Activated CD4-positive, alpha-beta T cell treated with anti-CD3 and anti-CD28 coated beads, Interleukin-2, amount 10 ng/mL, durations not matched to agents 24 days and 14 days (primary cell): ENCODE results near the gene IL20RB. TPM values are rescaled to one million over a fixed set of nuclear protein-coding genes. Genes with fewer than 3 reads are reported as not detected.
"Not testable (repeated sequence)": the region's sequence is repeated elsewhere in the genome, so short reads cannot be mapped to it uniquely, and the experiment has no call there.

Experiments used
- DNase-seq: peaks from one replicate; pipeline ENCODE4 v3.0.0; 2022
- H3K27ac Mint-ChIP-seq: one replicate; pipeline ENCODE4 v1.8.0; 2022; ENCODE audit warnings: mild to moderate bottlenecking, mixed read lengths
- H3K27me3 Mint-ChIP-seq: one replicate; pipeline ENCODE4 v1.8.0; 2022; ENCODE audit warnings: mixed read lengths
- H3K36me3 Mint-ChIP-seq: one replicate; pipeline ENCODE4 v1.8.0; 2022; ENCODE audit warnings: low read depth, mild to moderate bottlenecking, mixed read lengths
- H3K4me1 Mint-ChIP-seq: one replicate; pipeline ENCODE4 v1.8.0; 2021; ENCODE audit warnings: mixed read lengths
- H3K4me3 Mint-ChIP-seq: one replicate; pipeline ENCODE4 v1.8.0; 2022; ENCODE audit warnings: mild to moderate bottlenecking, moderate library complexity, mixed read lengths
- H3K9me3 Mint-ChIP-seq: one replicate; pipeline ENCODE4 v1.8.0; 2021; ENCODE audit warnings: mixed read lengths
- intact Hi-C: fragments of 100-400 bp; cut with micrococcal nuclease; formaldehyde crosslinking; loops from one replicate; pipeline ENCODE4 v1.15.1; 2023
- total RNA-seq: library from RNA; stranded (reverse); gene quantifications from 2 replicates; pipeline ENCODE4 v1.2.3, GENCODE V29; 2022

The IL20RB gene
- total RNA-seq, 1 donor from 2014 or later: 1.8 TPM

- no peaks in the 10 kb centered on the region for H3K27me3 Mint-ChIP-seq
- H3K27ac Mint-ChIP-seq: no peak overlapping the region
- H3K4me1 Mint-ChIP-seq: peaks cover 12% of the 10 kb centered on the region
- intact Hi-C loops: no loop called here
- H3K9me3 Mint-ChIP-seq: no peaks in the 10 kb centered on the region
- DNase-seq: no peak
- no peaks in the 10 kb centered on the region for H3K36me3 Mint-ChIP-seq
- H3K4me3 Mint-ChIP-seq: no peak overlapping the region
Measured at GRCh38 chr3:137010137-137010536, 52.4 kb downstream of the IL20RB start.

DNA sequence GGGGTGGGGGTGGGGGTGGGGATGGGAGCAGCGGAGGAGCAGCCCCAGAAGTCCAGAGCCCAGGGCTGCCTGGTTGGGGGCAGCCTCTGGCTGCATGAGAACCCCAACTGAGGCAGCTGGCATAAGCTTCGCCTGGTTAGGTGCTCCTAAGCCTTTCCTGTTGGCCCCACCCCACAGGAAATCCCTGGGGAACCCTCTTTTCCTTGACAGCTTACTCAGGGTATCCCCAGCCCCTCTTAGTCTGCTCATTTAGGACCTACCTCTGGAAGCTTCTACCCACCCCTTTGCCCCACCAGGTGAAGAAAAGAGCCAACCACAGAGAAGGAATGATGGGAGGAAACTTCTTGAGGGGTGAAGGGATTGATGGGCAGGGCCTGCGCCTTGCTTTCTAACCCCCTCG is 53.4 kb downstream of the IL20RB start:
- peaks cover 12% of the 10 kb centered on the region for H3K4me1 Mint-ChIP-seq
- no peaks in the 10 kb centered on the region for H3K36me3 Mint-ChIP-seq
- H3K27me3 Mint-ChIP-seq: no peaks in the 10 kb centered on the region
- H3K27ac Mint-ChIP-seq: no peak overlapping the region
- H3K9me3 Mint-ChIP-seq: no peaks in the 10 kb centered on the region
- intact Hi-C loops: no loop called here
- no peak overlapping the region for H3K4me3 Mint-ChIP-seq
- no peak for DNase-seq

DNA sequence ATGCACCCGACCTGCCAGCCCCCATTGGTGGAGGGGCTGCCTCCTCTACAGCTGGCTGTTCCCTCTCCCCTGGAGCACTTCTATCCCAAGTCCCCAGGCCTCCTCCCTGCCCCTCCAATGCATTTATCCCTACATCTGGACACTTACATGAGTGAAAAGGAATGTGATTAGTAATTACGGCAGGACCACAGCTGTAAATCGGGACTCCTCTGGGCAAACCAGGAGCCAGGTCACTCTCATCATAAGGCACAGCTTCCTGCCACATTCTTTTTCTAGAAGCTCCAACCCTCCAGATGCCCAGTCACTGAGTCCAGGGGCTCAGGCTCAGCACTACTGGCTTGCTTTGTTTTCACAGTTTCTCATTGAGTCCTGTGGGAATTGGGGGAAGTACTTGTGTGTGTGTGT is 54.3 kb downstream of the IL20RB start:
- peaks cover 12% of the 10 kb centered on the region for H3K4me1 Mint-ChIP-seq
- H3K4me3 Mint-ChIP-seq: no peak overlapping the region
- no peak for DNase-seq
- no peaks in the 10 kb centered on the region for H3K36me3 Mint-ChIP-seq
- no peaks in the 10 kb centered on the region for H3K9me3 Mint-ChIP-seq
- intact Hi-C loops: no loop called here
- H3K27me3 Mint-ChIP-seq: no peaks in the 10 kb centered on the region
- no peak overlapping the region for H3K27ac Mint-ChIP-seq

DNA sequence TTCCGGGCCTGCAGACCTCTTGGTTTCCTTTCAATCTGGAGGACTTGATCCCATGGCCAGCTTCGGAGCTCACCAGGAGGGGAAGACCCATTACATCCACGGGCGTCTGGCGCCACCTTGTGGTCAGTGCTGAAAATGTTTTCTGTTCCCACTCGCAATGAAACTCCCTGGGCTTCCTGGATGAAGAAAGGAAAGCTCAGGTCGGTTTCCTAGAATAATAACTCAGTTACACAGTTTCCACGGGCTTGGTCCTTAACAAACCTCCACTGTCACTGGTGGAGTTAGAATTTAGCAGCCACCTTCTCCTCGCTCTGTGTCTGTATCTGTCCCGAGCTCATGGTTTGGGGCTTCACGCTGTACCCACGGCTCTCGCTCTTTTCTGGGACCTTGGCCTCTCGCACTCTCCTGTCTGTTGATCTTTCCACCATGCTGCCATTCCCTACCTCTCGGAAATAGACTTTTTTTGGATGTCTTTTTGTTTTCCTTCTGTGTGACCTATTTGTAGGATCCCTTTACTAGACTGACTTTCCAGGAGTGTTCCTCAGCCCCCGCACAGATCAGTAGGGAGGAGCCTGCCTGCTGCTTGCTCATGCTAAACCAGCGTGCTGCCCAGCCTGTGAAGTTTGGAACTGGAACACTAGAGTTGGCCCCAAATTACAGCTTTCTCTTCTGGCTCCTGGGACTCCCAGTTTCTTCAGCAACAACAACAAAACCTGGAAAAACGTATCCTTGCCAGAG is 56.3 kb downstream of the IL20RB start:
- intact Hi-C loops: loop anchor here (1.0 to 2.0 kb wide), 8 partner anchors 151 to 939 kb away; partner anchors contain the start of genes MSL2 and PCCB
- H3K27me3 Mint-ChIP-seq: peaks cover 3% of the 10 kb centered on the region
- H3K4me1 Mint-ChIP-seq: peaks cover 10% of the 10 kb centered on the region
- H3K4me3 Mint-ChIP-seq: peak overlapping the region; percentile 77
- peak; percentile 95 for DNase-seq
- peaks cover 3% of the 10 kb centered on the region for H3K9me3 Mint-ChIP-seq
- H3K27ac Mint-ChIP-seq: no peak overlapping the region
- H3K36me3 Mint-ChIP-seq: no peaks in the 10 kb centered on the region

- H3K27me3 Mint-ChIP-seq, H3K4me3 Mint-ChIP-seq, H3K27ac Mint-ChIP-seq, H3K36me3 Mint-ChIP-seq, H3K9me3 Mint-ChIP-seq, H3K4me1 Mint-ChIP-seq, intact Hi-C loops, DNase-seq: not testable (repeated sequence)
Measured at GRCh38 chr3:137017316-137017715, 59.5 kb downstream of the IL20RB start.

GRCh38 chr3:137020315-137020714 is 62.5 kb downstream of the IL20RB start:
- Mint-ChIP-seq H3K27ac (no peak overlapping the region), H3K27me3 (peaks cover 9% of the 10 kb centered on the region), H3K4me1 (no peaks in the 10 kb centered on the region), H3K9me3 (peaks cover 3% of the 10 kb centered on the region), H3K4me3 (no peak overlapping the region), H3K36me3 (no peaks in the 10 kb centered on the region)
- no peak for DNase-seq
- intact Hi-C loops: no loop called here

DNA sequence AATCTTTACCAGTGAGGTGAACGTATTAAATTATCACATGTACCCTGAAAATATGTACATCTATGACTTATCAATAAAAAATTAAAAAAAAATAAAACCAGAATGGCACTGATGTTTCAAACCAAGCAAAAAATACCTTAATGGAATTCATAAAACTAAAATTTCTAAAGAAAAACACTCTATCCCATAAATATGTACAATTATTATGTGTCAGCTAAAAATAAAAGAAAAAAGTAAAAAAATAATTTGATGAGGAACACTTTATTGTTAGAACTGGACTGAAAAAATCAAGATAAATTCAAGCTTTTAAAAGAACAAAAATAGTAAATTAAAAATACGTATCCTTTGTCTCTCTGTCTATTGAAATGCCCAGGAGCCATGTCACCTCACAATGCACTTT is 63.1 kb downstream of the IL20RB start:
- H3K36me3 Mint-ChIP-seq: no peaks in the 10 kb centered on the region
- no peak overlapping the region for H3K27ac Mint-ChIP-seq
- DNase-seq: no peak
- H3K9me3 Mint-ChIP-seq: peaks cover 3% of the 10 kb centered on the region
- H3K4me3 Mint-ChIP-seq: no peak overlapping the region
- no peaks in the 10 kb centered on the region for H3K4me1 Mint-ChIP-seq
- intact Hi-C loops: no loop called here
- H3K27me3 Mint-ChIP-seq: peaks cover 9% of the 10 kb centered on the region

GRCh38 chr3:137024348-137024747 is 66.6 kb downstream of the IL20RB start:
- Mint-ChIP-seq H3K4me3 (no peak overlapping the region), H3K27ac (no peak overlapping the region), H3K36me3 (no peaks in the 10 kb centered on the region), H3K9me3 (no peaks in the 10 kb centered on the region), H3K4me1 (no peaks in the 10 kb centered on the region), H3K27me3 (peaks cover 6% of the 10 kb centered on the region)
- intact Hi-C loops: no loop called here
- no peak for DNase-seq

- peaks cover 17% of the 10 kb centered on the region for H3K27me3 Mint-ChIP-seq
- H3K4me3 Mint-ChIP-seq: no peak overlapping the region
- no peaks in the 10 kb centered on the region for H3K36me3 Mint-ChIP-seq
- intact Hi-C loops: no loop called here
- H3K4me1 Mint-ChIP-seq: no peaks in the 10 kb centered on the region
- H3K9me3 Mint-ChIP-seq: no peaks in the 10 kb centered on the region
- no peak for DNase-seq
- H3K27ac Mint-ChIP-seq: no peak overlapping the region
Measured at GRCh38 chr3:137026701-137027100, 68.9 kb downstream of the IL20RB start.

DNA sequence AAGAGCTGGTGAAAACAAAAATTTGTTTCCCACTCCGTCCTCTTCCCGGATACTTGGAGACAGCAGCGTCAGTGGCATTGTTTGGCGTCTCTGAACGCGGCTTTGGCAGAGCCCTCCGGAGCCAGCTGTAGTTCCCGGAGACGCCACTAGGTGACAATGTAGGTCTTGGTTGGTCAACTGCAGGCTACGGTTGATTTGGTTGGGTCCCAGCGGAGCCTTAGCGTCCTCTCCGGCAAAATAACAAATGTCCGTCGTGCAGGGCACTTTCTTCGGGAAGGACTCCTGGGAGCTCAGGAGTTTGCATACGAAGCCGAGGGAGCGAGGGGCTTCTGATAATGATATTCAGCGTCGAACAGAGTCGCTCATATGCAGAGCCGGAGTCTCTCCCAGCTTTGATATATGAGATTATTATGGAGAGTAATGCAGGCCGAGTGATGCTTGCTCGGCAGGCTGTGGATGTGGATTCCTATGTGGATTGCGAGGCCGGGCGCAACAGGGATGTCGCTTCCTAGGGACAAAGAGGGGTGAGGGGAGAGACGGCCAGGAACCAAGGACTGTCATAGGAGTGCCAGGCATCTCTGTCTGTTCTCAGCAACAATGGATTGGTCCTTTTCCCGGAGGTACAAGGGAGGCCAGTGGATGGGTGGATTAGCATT is 74.8 kb downstream of the IL20RB start:
- H3K4me3 Mint-ChIP-seq: peak overlapping the region; percentile 62
- H3K27ac Mint-ChIP-seq: no peak overlapping the region
- intact Hi-C loops: loop anchor here (5.0 kb wide), 2 partner anchors 915 to 955 kb away; no protein-coding TSS in a partner anchor
- H3K36me3 Mint-ChIP-seq: no peaks in the 10 kb centered on the region
- DNase-seq: peak; percentile 93
- H3K4me1 Mint-ChIP-seq: peaks cover 6% of the 10 kb centered on the region
- no peaks in the 10 kb centered on the region for H3K9me3 Mint-ChIP-seq
- H3K27me3 Mint-ChIP-seq: peaks cover 33% of the 10 kb centered on the region

- Mint-ChIP-seq H3K4me3 (no peak overlapping the region), H3K27ac (no peak overlapping the region), H3K4me1 (peaks cover 6% of the 10 kb centered on the region), H3K27me3 (peaks cover 28% of the 10 kb centered on the region), H3K9me3 (no peaks in the 10 kb centered on the region), H3K36me3 (no peaks in the 10 kb centered on the region)
- no peak for DNase-seq
- intact Hi-C loops: no loop called here
Measured at GRCh38 chr3:137035631-137036030, 77.8 kb downstream of the IL20RB start.

DNA sequence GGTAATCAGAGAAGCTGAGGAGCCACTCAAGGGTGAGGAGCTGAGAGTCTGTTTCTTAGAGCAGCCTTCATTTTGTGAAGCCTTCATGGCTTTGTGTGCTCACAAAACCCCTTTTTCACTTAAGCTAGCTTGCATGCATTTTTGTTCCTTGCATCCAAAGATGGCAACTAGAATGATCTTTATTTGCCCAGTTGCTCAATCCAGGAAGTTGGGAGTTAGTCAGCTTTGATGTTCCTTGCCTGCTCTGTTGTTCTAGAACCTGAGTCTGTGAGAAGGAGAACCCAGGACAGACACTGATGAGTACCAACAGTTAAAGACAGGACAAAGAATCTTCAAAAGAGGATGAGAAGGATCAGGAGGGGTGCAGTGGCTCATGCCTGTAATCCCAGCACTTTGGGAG is 81.8 kb downstream of the IL20RB start:
- Mint-ChIP-seq H3K27ac (no peak overlapping the region), H3K9me3 (no peaks in the 10 kb centered on the region), H3K4me1 (no peaks in the 10 kb centered on the region), H3K36me3 (no peaks in the 10 kb centered on the region), H3K4me3 (no peak overlapping the region), H3K27me3 (peaks cover 3% of the 10 kb centered on the region)
- intact Hi-C loops: no loop called here
- DNase-seq: no peak

GRCh38 chr3:137041251-137041650 is 83.5 kb downstream of the IL20RB start:
- Mint-ChIP-seq H3K36me3 (no peaks in the 10 kb centered on the region), H3K9me3 (no peaks in the 10 kb centered on the region), H3K27me3 (peaks cover 8% of the 10 kb centered on the region), H3K27ac (no peak overlapping the region), H3K4me1 (no peaks in the 10 kb centered on the region), H3K4me3 (no peak overlapping the region)
- intact Hi-C loops: no loop called here
- no peak for DNase-seq

- intact Hi-C loops: no loop called here
- Mint-ChIP-seq H3K4me3 (no peak overlapping the region), H3K9me3 (no peaks in the 10 kb centered on the region)
Measured at GRCh38 chr3:137041686-137042085, 83.9 kb downstream of the IL20RB start.

More at GRCh38 chr3:137041686-137042085, 83.9 kb downstream of the IL20RB start:
- H3K27ac Mint-ChIP-seq: no peak overlapping the region
- peaks cover 8% of the 10 kb centered on the region for H3K27me3 Mint-ChIP-seq
- no peaks in the 10 kb centered on the region for H3K4me1 Mint-ChIP-seq
- DNase-seq: no peak
- no peaks in the 10 kb centered on the region for H3K36me3 Mint-ChIP-seq
